NOMO-1 treated with dmso at 0.1 percent for 144 hours (cell line): ENCODE measurements around the gene IL17REL.
A peak's percentile ranks its signal among the peaks of the same experiment; 100 is the strongest.

Source experiments
- DNase-seq: peaks from one replicate; lab custom pipeline; 2025; ENCODE audit not compliant: unreplicated experiment; lab: John Stamatoyannopoulos, UW

The IL17REL gene

DNA sequence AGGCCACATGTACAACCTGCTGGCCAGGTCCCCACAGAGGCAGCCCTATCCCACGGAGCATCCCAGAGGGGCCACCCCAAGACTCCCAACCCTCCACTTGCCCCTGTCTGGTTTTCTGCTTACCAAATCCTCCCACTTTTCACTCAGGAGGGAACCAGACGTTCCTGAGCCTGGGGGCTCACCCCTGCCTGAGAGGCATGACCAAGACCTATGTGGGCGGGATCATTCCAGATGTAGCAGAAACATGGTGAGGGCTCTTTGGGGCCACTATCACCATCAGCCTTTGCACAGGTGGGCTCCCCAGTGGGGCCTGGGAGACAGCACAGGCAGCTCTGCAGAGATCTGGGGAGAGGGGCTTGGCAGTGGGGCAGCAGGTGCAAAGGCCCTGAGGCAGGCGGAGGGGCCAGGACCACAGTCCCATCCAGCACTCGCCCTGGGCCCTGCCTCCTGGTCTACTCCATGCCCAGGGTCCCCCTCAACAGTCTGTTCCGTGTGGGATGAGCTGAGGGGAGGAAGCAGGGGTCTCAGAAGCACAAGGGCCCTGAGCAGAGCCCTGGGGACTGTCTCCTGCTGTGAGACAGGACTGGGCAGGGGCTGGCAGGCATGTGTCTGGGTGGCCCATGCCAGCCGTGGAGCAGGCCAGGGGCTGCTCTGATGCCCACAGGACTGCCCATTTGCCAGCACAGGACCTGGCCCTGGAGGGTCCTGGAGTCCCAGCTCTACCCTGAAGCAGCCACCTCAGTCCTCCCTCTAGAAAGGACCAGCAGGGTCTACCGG lies 42.6 kb downstream of the IL17REL start:
- DNase-seq = no peak

DNA sequence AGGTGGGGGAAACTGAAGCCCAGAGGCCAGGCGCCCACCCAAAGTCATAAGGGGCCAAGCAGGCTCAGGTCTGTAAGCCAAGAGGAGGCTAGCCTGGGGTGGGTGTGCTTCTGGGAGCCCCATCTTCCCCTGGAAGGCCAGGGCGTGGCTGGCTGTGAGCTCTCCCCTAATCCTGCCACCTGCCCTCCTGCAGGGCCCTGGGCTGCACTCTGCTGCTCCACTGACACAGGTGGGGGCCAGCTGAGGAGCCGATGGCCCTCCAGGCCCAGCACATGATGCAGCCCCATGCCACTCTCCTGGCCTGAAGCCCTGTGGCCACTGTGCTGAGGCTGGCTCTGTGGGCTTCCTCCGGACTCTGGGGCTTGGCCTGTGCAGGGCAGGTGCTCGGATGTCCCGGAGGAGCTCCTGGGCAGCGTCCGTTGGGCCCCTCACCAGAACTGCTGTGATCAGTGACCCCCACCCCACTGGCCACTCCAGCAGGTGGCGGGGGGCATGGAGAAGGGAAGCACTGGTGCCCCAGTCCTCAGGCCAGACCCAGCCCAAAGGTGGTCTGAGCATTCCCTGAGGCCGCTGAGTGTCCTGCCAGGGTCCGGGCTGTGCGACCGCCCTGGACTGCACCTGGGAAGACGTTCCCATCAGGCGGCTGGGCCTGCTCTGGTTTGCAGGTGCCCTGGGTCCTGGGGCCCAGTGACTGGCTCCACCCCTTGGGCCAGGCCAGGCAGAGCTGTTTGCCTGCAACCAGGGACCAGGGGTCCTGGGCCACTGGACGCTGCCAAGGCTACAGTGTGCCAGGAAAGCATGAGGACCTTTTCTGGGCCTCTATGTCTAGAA lies 43.5 kb downstream of the IL17REL start:
- no peak for DNase-seq

DNA sequence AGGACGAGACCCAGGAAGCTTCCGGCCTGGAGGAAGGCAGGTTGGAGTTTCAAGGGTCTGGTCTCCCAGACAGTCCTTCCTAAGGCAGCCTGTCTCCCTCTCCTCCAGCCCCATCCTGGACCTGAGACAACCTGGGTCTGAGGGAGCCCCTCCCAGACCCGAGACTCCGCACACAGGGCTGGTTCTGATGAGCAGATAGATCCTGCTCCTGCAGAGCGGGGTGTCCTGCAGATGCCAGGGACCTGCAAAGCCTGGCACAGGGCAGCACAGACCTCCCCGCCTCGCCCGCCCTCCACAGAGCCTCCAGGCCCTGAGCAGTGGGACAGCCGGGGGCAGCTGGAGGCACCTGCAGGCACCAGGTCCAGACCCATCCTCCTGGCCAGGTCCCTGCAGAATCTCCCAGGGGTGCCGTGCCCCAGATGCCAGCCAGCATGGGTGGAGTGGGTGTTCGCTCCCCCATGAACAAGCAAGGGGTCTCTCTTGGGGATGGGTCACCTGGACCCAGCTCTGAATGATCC lies 44.2 kb downstream of the IL17REL start:
- no peak for DNase-seq

DNA sequence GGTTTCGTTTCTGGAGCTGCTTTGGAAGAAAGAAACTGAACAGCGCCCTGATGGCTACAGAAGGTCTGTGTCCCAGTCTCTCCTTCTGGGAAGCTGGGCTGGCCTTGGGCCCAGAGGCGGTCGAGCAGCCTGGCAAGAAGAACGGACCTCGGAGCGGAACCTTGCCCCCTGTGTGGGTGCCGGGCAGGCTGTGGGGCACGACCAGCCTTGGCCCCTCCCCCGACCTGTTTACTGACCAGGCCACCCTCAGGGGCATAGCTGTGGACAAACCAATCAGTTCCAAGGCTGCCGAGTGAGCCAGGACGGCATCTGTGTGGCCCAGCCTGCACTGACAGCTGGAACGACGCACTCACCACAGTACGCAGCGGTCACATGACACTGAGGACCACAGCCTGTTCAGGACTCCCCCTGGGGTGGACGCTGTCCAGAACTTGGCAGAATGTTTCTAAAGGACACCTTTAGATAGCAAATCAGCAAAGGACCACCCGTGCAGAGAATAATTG lies 44.8 kb downstream of the IL17REL start:
- DNase-seq = no peak

DNA sequence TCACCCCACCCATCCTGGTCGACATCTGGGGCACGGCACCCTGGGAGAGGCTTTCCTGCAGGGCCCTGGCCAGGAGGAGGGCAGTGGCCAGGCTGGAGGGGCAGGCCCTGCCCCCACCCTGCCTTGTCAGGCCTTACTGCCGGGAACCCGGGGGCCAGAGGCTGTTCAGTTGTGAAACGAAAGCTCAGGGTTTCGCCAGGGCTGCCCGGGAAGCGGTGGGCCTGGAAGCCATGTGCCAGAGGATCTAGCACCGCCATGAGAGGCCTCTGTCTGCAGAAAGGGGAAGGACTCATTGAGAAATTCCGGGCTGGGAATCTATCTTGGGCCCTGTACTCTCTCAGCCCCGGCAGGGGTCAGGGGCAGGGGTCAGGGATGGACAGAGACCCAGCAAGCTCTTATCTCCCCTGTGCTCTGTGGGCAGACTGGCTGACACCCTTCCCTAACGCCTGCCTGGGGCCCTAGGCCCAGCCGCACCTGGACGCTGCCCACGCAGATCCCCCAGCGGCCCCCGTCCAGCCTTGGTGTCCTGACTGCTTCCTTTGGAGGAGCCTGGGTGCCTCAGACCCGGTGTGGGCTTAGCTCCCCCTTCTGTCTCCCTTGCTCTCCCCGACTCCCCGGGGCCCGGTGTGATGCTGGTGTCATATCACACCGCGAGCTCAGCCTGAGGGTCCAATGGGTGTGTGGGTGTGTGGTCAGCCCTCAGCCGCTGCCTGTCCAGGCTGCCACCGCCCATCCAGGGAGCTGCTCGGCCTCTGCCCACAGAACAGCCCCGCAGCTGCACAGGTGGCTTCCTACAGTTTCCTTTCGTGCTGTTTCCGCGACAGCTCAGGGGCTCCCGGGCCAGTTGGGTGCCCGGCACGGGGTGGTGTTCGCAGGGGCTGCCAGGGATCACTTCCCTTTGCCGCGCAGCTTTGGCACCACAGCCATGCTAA lies 45.5 kb downstream of the IL17REL start:
- DNase-seq = peak; percentile 64

DNA sequence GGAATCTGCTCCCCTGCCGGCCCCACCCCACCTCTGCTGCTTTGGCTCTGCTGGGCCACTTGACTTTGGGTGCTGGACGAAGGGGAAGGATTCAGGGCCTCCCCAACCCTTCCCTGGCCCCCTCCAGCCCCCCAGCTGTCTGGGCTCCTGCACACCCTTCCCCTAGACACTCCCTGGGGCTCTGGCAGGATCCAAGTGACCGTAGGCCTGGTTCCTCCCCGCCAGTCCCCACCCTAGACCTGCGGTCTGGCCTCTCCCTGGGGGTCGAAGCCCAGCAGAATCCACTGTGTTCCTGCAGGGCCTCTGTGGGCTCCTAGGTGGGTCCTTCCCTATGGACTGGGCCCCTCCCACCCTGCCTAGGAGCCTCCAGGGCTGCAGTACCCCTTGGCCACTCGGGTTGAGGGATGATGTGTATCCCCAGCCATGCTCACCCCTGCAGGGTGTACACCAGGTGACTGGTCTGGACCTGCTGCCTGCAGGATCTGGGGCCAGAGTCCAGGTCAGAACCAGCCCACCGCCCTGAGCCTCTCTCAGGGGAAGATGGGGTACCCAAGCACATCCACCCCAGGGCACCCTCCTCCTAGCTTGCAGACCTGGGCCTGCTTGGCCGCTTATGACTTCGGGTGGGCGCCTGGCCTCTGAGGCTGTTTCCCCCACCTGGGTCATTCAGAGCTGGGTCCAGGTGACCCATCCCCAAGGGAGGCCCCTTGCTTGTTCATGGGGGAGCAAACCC lies 46.4 kb downstream of the IL17REL start:
- no peak for DNase-seq

DNA sequence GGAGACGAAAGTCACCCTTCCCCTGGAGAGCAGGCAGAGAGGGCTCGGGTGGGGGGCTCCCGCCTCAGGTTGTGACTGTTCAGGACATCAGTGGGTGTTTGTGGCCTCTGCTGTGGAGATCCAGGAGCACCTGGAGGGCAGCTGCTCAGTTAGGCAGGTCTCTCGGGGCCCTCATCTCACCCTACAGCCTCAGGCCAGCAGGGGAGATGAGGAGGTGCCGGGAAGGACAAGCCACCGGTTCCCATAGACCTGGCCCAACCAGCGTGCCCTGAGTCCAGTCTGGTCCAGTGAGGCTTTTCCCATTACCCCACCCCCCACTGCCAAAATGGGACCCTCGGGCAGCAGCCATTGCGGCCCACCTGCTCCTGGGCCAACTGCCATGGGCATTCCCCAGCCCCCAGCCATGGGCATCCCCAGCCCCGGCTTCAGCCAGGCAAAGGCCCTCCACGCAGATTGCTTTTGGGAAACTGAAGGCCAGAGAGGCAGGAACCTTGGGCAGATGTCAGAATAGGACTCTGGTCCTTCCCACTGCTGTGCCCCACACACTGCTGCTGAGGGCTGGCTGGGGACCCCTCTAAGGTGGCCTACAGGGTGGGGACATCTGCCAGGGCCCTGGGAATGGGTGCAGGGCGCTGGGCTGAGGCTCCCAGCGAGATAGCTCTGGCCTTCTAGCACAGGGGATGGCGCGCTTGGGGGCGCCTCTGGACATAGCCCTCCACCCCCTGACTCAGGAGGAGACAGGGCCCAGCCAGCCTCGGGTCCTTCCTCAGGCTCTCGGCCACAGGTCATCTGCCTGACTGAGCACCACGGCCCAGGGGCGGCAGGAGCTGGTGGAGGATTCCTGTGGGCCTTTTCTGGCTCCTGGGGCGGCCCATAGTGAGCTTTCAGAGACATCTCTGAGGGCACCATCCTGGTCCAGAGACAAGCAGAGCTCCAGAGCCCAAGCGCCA lies 47.2 kb downstream of the IL17REL start:
- DNase-seq = no peak

DNA sequence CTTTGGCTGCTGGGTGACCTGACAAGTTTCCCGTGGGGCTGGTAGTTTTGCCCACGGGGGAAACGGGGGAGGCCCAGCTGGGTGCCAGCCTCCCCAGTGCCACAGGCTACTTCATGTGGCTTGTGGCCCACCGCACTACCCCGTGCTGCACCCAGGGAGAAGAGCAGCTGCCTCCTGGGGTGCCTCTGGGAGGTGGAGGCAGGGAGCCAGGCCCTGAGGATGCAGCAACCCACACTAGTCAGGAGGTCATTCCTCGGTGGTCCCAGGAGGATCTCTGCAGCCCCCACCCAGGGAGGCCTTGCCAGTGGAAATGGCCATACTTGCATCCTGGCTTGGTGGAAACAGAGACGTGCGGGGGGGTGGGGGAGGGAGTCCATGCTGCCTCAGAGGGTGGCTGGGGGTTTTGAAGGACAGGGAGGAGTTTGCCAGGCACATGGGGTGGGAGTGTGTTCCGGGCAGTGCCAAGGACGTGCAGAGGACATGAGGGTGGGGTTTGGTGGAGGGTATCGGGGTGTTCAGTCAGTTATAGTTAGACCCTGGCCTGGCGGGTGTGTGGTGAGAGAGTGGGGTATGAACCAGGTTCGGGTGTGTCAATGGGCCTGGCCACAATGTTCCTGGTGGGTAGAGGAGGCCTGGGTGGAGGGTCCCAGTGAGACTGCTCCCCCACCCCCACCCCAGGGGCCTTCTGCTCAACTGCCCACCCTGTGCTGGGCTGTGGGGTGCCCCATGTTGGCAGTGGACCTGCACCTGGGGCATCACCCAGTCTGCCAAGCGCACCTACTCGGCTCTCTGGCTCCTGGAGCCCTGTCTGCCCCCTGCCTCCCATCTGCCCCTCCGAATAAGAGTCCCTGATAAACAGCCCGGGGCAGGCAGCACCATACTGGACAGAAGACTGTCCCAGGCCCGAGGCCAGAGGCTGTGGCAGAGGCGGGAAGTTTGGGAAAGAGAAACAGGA lies 48.2 kb downstream of the IL17REL start:
- no peak for DNase-seq

DNA sequence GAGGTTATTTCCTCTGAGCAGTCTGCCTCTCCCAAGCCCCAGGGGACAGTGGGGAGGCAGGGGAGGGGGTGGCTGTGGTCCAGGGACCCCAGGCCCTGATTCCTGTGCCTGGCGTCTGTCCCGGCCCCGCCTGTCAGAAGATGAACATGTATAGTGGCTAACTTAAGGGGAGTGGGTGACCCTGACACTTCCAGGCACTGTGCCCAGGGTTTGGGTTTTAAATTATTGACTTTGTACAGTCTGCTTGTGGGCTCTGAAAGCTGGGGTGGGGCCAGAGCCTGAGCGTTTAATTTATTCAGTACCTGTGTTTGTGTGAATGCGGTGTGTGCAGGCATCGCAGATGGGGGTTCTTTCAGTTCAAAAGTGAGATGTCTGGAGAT lies 48.9 kb downstream of the IL17REL start:
- no peak for DNase-seq

DNA sequence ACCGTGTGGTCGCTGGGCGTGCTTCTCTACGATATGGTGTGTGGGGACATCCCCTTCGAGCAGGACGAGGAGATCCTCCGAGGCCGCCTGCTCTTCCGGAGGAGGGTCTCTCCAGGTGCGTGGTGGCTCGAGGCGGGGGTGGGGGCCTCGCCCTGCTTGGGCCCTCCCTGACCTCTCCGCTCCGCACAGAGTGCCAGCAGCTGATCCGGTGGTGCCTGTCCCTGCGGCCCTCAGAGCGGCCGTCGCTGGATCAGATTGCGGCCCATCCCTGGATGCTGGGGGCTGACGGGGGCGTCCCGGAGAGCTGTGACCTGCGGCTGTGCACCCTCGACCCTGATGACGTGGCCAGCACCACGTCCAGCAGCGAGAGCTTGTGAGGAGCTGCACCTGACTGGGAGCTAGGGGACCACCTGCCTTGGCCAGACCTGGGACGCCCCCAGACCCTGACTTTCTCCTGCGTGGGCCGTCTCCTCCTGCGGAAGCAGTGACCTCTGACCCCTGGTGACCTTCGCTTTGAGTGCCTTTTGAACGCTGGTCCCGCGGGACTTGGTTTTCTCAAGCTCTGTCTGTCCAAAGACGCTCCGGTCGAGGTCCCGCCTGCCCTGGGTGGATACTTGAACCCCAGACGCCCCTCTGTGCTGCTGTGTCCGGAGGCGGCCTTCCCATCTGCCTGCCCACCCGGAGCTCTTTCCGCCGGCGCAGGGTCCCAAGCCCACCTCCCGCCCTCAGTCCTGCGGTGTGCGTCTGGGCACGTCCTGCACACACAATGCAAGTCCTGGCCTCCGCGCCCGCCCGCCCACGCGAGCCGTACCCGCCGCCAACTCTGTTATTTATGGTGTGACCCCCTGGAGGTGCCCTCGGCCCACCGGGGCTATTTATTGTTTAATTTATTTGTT lies 49.6 kb downstream of the IL17REL start:
- DNase-seq = no peak

DNA sequence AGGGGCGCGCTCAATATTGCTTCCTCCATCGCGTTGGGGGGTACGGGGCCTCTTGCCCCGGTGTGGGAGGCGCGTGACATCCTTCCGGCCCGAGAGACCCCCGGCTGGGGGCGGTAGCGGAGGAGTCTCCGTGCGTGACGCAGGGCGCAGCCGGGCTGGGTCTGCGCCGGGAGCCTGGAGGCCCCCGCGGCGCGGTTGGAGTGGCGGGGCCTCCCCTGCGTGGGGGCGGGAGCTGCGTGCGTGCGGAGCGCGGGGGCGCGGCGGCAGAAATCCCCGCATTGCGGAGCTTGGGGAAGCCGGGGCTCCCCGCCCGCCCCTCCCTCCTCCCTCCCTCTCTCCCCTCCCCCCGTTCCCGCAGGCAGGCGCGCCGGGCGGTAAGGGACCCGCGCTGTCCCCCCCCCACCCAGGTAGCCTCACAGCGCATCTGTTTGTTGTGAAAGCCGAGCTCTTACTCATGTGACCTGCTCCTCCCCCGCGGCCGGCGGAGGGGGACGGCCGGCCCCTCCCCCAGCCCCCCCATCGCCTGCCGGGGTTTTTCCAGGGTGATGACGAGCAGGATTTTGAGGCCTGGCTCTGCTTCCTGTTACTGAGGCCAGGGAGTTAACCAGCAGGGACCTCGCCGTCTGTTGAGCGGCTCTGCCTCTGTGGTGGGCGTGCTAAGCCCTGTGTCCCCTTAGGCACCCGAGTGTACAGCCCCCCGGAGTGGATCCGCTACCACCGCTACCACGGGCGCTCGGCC lies 50.4 kb downstream of the IL17REL start:
- DNase-seq = no peak

DNA sequence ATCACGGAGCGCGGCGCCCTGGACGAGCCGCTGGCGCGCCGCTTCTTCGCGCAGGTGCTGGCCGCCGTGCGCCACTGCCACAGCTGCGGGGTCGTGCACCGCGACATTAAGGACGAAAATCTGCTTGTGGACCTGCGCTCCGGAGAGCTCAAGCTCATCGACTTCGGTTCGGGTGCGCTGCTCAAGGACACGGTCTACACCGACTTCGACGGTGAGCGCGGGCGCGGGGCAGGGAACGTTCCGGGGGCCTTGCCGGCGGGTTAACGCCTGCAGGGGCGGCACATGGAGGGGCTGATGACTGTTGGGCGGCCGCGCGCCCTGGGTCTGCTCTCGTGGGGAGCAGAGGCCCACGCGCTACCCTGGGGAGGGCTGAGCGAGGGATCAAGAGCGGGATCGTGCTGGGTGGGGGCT lies 51.0 kb downstream of the IL17REL start:
- no peak for DNase-seq

DNA sequence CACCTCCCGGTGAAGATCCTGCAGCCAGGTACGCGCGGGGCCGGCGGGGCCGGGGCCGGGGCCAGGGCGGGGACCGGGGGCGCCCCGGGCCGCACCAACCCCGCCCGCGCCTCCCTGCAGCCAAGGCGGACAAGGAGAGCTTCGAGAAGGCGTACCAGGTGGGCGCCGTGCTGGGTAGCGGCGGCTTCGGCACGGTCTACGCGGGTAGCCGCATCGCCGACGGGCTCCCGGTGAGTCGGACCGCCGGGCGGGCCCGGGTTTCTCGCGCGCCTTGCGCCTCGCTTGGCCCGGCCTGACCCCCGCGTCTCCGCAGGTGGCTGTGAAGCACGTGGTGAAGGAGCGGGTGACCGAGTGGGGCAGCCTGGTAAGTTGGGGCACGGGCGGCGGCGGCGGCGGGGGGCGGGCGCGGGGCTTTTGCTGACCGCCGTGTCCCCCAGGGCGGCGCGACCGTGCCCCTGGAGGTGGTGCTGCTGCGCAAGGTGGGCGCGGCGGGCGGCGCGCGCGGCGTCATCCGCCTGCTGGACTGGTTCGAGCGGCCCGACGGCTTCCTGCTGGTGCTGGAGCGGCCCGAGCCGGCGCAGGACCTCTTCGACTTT lies 51.5 kb downstream of the IL17REL start:
- DNase-seq = no peak

DNA sequence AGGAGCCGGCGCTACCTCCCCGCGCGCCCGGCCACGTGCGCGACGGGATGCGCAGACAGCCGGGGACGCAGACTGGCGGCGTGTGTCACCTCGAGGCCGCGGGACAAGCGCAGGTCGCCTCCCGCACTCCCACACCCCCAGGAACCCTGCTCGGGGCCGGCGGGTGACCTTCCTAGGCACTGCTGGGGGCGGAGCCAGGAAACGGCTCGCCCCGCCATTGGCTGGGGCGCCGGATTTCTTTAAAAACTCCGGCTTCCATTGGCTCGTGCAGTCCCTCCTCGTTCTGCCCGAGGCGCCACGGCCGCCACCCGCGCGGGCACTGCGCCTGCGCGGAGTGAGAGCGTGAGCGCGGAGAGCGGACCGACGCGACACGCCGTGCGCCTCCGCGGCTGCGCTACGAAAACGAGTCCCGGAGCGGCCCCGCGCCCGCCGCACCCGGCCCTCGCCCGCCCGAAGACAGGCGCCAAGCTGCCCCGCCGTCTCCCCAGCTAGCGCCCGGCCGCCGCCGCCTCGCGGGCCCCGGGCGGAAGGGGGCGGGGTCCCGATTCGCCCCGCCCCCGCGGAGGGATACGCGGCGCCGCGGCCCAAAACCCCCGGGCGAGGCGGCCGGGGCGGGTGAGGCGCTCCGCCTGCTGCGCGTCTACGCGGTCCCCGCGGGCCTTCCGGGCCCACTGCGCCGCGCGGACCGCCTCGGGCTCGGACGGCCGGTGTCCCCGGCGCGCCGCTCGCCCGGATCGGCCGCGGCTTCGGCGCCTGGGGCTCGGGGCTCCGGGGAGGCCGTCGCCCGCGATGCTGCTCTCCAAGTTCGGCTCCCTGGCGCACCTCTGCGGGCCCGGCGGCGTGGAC lies 52.2 kb downstream of the IL17REL start, which contains the start of gene PIM3:
TSS of gene PIM3 (plus strand) at position 614 of the 846 bp plus-strand sequence. CDS start at position 790, 176 bp downstream.
- DNase-seq = peak; percentile 89

DNA sequence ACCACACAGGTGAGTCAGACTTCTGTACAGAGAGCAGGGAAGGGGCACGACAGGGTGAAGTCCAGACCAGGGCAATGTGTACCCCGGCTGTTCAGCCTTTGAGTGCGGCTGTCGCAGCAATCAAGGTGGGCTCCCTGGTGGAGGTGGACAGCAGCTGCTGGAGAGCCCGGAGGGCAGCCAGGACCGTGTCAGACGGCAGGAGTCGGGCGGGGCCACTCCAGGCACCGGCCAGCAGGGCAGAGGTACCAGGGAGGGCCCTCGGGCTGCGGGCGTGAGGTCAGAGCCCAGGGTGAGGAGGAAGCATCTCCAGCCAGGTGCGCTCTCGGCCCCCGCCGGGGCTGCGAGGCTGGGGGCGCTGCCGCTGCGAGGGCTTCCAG lies 52.8 kb downstream of the IL17REL start:
- DNase-seq = no peak
